ENCODE data around the gene CD151.

- TF ChIP-seq SUZ12 (IDR thresholded peaks at IDR 0.05; ENCODE audit: extremely low read depth, insufficient read depth, insufficient read length) (no peak), YY1 (IDR thresholded peaks at IDR 0.05; ENCODE audit: insufficient read depth, insufficient read length) (no peak), ZNF274 (IDR thresholded peaks at IDR 0.05; ENCODE audit: low read depth, low read length) (no peak)
Observed at GRCh38 chr11:876545-876944, 43.8 kb downstream of the CD151 start.

All from NT2/D1 (cell line).